HG03558 (cell line): Measurements from ENCODE around the gene SS18.

Experiments
- ATAC-seq: cut with Tn5 transposase; IDR thresholded peaks from one replicate; pipeline ENCODE4 v1.9.1; 2021; ENCODE audit warnings: moderate number of reproducible peaks; ENCODE audit not compliant: unreplicated experiment; ENCODE audit errors: extremely low read depth

Gene SS18

DNA sequence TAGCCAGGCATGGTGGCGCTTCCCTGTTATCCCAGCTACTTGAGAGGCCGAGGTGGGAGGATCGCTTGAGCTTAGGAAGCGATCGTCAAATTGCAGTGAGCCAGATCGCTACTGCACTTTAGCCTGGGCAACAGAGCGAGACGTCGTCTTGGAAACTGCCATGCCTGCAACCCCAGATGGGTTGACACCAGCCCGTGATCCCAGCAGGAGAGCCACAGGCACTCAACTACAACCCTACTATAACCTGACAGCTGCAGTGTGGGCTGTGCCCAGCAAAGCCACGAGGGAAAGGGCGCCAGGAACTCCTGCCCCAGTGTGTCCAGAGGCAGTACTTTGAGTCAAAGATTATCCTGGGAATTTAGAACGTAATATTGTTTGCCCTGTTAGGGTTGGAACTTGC is 85.6 kb downstream of the SS18 start:
- ATAC-seq, result no peak

- no peak for ATAC-seq
Observed at GRCh38 chr18:26003817-26004216, 86.6 kb downstream of the SS18 start.

GRCh38 chr18:26003356-26003755 is 87.1 kb downstream of the SS18 start:
- ATAC-seq, result no peak

DNA sequence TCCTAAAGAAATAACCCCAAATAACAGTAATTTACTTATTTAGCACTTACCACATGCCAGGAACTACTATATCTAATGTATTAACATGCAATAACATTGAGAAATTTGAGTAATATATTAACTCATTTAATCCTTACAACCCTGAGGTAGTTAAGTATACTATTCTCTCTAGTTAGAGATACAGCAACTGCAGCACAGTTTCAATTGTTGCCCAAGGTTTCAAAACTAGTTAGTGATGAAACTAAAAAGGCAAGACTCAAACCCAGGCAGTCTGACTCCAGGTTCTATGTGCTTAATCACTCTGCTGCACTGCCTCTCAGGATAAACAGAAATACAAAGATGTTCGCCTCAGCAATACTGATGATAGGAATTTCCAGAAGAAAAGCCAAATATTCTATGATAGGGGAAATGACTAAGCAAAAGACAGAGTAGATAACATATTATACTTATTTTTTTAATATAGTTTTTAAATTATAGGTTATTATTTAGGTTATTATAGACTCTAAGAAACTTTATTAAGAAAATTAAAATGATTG is 88.0 kb downstream of the SS18 start:
- ATAC-seq, result no peak

DNA sequence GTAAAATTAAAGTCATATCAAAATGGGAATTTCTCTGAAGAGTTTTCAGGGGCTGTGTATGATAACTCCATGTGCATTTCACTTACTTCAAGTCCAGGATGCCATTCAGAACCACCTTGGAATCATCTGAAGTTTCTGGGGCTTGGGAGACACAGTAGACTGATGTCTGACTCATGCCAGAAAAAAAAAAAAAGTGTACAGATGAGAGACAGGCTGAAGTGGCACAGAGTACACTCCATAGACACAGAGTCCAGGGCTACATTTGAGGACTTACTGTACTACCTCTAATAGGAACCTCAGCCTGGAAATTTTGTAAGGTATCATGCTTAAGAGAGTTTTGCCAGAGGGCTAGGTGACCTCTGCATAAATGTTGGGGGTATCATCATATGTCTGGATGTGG is 92.0 kb downstream of the SS18 start:
- ATAC-seq, result no peak

- no peak for ATAC-seq
Observed at GRCh38 chr18:25992566-25992965, 97.8 kb downstream of the SS18 start.

DNA sequence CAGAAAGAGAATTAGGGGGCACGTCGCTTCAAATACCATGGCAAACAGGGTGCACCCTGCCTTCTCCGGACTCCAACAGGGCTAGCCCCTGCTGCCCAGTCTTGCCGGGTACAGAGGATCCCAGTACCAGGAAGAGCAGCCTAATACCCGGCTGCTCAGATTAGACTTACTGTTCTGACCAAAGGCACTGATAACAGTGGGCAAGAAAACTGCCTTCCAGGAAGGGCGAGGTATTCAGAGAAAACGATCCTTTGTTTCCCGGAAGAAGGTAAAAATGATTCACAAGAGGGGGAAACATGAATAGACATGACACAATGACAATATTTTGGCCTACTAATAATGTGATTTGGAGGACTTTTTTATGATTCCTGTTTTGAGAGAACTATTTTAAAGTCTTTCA is 99.9 kb downstream of the SS18 start:
- no peak for ATAC-seq

GRCh38 chr18:25985707-25986394 is 104.6 kb downstream of the SS18 start:
- no peak for ATAC-seq

DNA sequence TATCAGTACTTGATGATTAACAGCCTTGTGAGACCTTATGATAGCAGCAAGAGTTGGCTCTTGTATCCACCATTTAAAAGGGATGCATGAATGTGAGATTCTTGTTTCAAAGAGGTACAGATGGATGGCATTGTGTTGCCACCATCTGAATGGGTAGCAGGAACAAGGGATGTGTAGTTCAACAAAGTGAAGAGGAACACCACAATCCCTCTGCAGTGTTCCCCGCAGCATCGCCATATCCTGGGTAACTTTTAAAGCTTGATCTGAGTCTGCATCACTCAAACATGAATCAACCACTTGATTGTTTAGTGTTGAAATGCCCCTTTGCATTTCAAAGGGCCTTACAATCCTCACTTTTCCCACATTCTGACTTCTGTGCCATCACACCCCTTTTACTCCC is 106.7 kb downstream of the SS18 start:
- no peak for ATAC-seq

GRCh38 chr18:25982961-25983360 is 107.5 kb downstream of the SS18 start:
- no peak for ATAC-seq

DNA sequence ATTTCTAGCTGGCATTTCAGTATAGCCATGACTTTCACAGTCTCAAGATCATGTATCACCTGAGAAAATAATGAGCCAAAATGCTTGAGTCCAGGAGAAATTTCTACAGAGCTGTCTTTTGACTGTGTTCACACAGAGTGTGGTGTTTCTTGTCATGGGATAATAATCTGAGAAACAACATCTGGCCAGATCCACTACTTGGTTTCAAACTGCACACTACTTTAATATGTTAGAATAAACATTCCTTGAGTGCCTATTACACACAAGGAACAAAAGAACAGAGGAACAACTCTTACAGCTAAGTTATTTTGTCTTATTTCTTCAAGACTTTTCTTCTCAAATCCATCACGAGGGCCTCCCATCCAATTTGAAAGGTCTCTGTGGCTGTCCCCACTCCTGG is 108.3 kb downstream of the SS18 start:
- ATAC-seq, result no peak

- no peak for ATAC-seq
Observed at GRCh38 chr18:25979369-25980040, 110.9 kb downstream of the SS18 start.

DNA sequence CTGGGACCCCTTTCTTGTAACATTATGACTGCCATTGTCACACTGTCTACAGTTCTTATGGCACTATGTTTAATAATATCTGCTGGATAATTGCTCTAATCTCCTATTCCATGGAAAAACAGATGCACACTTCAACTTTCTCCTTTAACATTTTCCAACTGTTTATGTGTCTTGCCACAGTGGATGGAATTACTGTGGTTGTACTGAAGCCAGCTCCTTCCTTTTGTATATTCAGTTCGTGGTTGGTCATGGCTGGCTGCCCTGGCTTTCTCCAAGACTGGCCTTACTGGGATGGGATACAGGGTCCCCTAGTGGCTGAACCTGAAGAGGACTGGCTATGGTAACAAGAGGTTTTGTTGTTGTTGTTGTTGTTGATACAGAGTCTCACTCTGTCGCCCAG is 113.9 kb downstream of the SS18 start:
- no peak for ATAC-seq

DNA sequence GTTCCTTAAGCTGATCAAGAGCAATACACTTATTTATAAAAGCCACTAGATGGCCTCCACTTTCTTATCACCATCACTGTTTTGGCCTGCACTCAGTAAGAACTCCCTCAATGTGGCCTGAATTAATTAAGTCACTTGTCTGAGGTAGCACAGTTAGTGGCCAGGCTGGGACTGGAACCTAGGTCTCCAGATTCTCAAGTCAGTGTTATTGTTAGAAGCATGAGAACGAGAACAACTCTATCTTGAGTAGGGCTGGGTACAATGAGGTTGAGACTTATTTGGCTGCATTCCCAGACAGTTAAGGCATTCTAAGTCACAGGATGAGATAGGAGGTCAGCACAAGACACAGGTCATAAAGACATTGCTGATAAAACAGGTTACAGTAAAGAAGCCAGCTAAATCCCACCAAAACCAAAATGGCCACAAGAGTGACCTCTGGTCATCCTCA is 115.8 kb downstream of the SS18 start:
- no peak for ATAC-seq
